Erythroblast (primary cell): ENCODE data around the gene ALDH16A1.
A peak's percentile ranks its signal among the peaks of the same experiment; 100 is the strongest.

Experiments used
- GATA1 ChIP-seq: IDR thresholded peaks from 2 replicates; pipeline ENCODE4 v1.6.1; 2011; ENCODE audit warnings: low read depth, mild to moderate bottlenecking, control low read depth, low read length, moderate library complexity
- POLR2A ChIP-seq: IDR thresholded peaks from 2 replicates; pipeline ENCODE4 v1.6.1; 2011; ENCODE audit warnings: mild to moderate bottlenecking, low read length

GRCh38 chr19:49453013-49453756 lies at the start of gene ALDH16A1:
- TF ChIP-seq POLR2A (peak; percentile 99), GATA1 (no peak)
